HG02588 (cell line): ENCODE data around the gene TMEM200C.
"Not testable (repeated sequence)": the region's sequence is repeated elsewhere in the genome, so short reads cannot be mapped to it uniquely, and the experiment has no call there.

ENCODE experiments used
- ATAC-seq: cut with Tn5 transposase; IDR thresholded peaks from one replicate; pipeline ENCODE4 v1.9.1; 2021; ENCODE audit warnings: mild to moderate bottlenecking, moderate library complexity; ENCODE audit not compliant: unreplicated experiment

TMEM200C gene

GRCh38 chr18:5892823-5893431 lies 2.4 kb downstream of the TMEM200C start:
- no peak for ATAC-seq

DNA sequence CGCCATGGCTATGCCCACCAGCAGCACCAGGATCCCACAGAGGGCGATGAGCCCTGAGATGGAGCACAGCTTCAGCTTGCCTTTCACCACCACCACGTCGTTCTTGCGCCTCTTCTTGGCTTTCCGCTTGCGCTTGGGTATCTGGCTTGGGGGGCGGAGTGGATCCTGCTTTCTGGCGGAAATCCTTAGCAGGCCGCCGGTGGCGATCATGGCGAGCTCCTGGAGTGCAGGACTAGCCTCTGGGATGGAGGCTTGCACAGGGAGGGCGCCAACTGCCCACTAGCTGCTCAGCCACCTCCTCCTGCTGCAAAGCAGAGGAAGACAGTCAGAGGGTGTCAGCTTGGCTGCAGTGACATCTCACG lies 3.5 kb downstream of the TMEM200C start:
- ATAC-seq, result no peak

GRCh38 chr18:5891184-5891853 lies 4.0 kb downstream of the TMEM200C start:
- no peak for ATAC-seq

- ATAC-seq, result peak; percentile 78
These were observed 4.8 kb downstream of the TMEM200C start for GRCh38 chr18:5890331-5891183.

DNA sequence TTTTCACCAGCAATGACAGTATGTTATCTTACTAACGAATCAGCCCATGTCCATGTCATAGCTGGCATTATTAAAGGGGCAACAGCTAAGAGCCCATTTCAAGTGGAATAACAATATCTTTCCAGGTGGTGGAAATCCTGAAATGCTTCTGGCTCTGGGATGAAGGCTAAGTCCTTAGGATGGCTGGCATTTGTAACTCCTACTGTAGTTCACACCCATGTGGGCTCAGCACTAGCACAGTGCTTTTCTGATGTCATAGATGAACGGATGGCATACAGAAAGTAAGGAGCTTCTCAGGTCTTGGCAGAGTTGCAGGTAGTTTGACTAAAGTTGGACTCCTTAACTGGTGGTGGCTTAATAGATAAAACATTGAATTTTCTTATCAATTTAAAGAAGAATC lies 10.0 kb downstream of the TMEM200C start:
- ATAC-seq, result no peak

DNA sequence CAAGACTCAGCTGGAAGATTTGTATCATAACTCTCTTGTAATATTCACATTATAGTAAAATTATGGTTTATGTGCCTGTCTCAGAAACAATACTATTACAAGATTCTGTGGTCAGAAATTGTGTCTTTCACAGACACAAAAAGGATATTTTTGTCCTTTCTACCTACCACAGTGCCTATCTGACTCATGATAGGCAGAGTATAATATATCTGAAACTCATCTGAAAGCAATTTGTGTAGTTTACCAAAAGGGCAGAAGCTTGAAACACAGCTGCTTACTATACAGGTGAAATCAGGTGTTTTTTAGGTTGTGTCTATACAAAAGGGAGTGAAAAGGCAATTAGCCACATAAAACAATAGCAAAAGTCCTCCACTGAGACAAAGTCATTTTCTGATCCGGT lies 10.9 kb downstream of the TMEM200C start:
- ATAC-seq, result no peak

DNA sequence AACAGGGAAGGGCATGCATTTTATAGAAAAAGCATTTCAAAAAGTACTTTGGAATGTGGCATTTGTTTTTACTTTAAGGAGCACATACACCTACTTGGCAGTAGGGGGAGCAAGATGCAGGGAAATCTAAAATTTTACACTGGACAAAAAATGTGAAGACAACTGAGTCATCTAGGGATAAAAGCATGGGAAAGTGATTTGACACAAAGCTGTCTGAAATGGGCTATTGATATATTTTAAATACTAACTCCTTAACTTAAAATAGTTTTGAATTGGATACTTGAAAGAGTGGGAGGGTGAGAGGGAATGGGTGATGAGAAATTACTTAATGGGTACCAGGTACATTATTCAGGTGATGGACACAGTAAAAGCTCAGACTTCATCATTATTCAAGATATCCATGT lies 15.8 kb downstream of the TMEM200C start:
- ATAC-seq, result no peak

- ATAC-seq, result no peak
These were observed 18.4 kb downstream of the TMEM200C start for GRCh38 chr18:5876891-5877290.

DNA sequence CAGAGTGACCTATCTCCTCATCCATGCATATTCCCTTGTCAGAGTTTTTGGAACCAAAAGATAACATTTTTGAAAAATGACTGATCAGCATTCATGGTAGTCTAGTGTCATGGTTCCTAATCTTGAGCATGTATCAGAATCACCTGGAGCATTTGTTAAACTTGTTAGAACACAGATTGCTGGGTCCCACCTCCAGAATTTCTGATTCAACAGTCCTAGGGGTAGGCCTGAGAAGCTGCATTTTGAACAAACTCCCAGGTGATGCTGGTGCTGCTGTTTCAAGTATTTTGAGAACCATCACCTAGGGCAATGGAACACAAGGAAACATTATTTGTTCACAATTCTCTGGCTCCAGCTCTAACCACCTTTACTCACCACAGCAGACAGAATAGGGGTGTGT lies 21.0 kb downstream of the TMEM200C start:
- no peak for ATAC-seq

GRCh38 chr18:5872886-5873285 lies 22.4 kb downstream of the TMEM200C start:
- ATAC-seq, result no peak

- ATAC-seq, result no peak
These were observed 23.9 kb downstream of the TMEM200C start for GRCh38 chr18:5871426-5871825.

DNA sequence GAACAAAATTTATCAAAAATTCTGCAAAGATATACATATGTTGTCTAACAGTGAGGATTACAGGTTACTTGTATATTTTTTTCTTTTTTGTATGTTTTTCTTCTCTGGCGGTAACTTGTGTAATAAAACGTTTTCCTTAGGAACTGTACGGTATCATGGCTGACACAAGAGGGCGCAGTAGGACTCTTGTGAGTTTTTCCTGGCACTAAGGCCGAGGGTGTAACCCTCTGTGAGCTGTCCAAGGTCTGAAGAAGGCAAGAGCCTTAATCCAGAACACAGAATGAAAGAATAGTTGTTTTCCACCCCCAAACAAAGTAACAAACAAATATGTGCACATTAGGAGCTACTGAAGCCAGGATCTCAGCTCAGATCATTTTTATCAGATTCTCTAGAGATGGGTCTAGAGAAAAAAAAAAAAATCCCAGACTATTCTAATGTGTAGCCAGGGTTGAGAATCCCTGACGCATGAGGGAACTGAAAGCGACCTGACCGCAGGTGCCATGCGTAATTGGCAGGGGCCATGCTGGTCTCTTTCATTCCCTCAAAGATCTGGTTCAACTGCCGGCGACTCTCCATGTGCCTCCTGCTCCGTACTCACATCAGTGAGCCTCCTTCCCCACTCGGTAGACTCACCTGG lies 27.0 kb downstream of the TMEM200C start:
- no peak for ATAC-seq

DNA sequence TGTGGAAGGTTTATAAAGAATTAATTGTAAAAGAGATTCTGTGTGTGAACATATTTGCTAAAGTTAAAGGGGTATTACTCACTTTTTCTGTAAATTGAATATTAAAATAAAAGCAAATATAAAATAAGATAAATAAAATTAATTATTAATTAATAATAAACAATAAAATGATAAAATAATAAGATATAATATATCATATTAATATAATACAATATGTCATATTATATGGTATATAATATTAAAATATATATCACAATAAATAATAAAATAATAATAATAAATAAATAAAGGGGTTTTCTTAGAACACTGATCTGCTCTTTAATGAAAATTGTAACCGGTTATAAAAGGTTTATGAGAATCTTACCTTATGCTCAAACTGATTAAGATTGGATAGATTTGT lies 29.8 kb downstream of the TMEM200C start:
- no peak for ATAC-seq

DNA sequence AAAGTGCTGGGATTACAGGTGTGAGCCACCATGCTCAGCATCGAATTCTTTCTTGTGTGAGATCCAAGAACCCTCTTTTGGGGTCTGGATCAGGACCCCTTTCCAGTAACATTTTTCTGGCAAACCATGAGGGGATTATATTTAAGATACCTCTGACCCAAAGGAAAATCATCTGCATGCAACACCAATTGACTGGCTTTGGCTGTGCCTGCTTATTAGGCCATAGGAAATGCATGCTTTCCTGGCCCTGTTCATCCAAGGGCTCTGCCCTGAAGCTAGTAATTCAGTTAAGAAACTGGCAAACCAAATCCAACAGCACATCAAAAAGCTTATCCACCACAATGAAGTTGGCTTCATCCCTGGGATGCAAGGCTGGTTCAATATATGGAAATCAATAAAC lies 33.2 kb downstream of the TMEM200C start:
- not testable (repeated sequence) for ATAC-seq

DNA sequence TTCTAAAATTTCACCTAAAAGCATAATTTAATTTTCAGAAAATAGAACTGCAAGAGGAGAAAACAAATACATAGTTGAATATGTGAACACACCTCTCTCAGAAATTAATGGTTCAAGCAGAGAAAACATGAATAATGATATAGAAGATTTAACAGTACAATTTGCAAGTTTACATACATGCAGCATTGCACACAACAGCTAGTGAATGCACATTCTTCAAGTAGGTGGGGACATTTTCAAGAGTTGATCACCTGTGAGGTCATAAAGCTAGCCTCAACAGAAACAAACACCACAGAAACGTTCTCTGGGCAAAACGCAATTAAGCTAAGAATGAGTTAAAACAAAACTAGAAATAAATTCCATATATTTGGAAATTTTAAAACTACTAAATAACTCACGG lies 38.1 kb downstream of the TMEM200C start:
- ATAC-seq, result no peak

DNA sequence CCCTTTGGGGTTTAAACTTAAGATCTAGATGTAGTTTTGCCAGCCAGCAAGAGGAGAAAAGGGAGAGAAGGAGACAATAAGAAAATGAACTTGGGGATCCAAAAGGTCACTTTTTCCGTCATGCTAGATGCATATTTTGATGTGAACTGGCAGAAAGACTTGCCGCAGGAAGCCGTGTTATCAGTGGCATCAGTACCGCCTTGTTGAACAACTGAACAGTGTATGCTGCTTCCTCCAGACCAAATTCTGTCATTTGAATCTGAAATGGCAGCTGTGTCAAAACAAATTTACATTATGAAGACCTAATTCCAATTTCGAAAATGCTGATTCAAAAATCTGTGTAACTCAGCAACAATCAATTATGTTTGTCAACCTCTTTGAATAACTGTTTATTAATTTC lies 42.1 kb downstream of the TMEM200C start:
- ATAC-seq, result no peak

GRCh38 chr18:5851998-5852397 lies 43.3 kb downstream of the TMEM200C start:
- ATAC-seq, result no peak

GRCh38 chr18:5842653-5843052 lies 52.7 kb downstream of the TMEM200C start:
- no peak for ATAC-seq

- ATAC-seq, result no peak
These were observed 53.8 kb downstream of the TMEM200C start for GRCh38 chr18:5841518-5841917.

DNA sequence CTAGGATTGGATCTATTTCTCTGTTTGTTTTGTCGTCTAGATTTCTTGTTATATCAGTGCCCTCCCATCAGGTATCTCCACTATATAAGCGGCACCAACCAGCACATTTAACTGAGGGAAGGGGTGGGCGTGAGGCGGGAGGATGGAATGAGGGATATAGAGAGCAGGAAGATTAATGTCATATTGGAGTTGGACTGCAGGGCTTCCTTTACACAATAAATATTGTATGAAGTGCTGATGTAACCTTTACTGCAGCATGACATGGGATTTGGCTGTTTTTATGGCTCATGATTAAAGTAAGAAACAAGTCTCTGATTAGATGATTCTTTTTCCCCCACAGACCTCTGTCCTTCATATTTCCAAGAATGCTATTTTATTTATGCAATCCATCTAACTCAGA lies 54.8 kb downstream of the TMEM200C start:
- no peak for ATAC-seq

- ATAC-seq, result no peak
These were observed 55.3 kb downstream of the TMEM200C start for GRCh38 chr18:5840025-5840424.

DNA sequence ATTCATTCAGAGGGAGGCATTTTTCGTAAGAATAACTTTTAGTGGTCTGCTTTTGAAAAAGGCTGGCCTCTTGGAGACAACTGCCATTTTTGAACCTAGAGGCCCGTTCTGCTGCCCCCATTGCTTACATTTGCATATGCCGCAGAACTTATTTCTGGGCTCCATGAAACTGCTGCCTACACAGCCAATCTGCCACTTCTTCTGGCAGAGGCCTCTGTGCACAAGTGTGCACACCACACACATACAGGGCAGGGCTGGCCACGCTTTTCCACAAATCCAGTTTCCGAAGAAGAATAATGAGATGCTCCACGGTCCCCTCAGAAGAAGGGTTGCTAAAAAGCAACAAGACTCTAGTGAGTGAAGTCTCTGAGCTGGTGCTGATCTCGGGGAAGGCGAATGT lies 56.2 kb downstream of the TMEM200C start:
- ATAC-seq, result no peak
